DND-41 (cell line): ENCODE results near the gene DDX39A.
"Not testable (repeated sequence)": the region's sequence is repeated elsewhere in the genome, so short reads cannot be mapped to it uniquely, and the experiment has no call there.

ENCODE experiments used
- ATAC-seq: fragments of 200-7000 bp; cut with Tn5 transposase; 3 replicates; pipeline ENCODE4 v1.9.1; 2021; ENCODE audit warnings: low read depth; ENCODE audit not compliant: insufficient read depth
- DNase-seq: peaks from one replicate; pipeline ENCODE4 v3.0.0-alpha.2; 2020
- H2AFZ ChIP-seq: 2 replicates; pipeline ENCODE4 v1.6.0; 2012; ENCODE audit warnings: low read depth, low read length
- H3K27ac ChIP-seq: 2 replicates; pipeline ENCODE4 v1.5.1; 2012; ENCODE audit warnings: low read length, inconsistent platforms
- H3K27me3 ChIP-seq: fragments of 200-600 bp; sonication (generic); 2 replicates; pipeline ENCODE4 v1.6.0; 2012; ENCODE audit warnings: low read length, mild to moderate bottlenecking, inconsistent platforms; ENCODE audit not compliant: insufficient read depth, poor library complexity
- H3K36me3 ChIP-seq: 2 replicates; pipeline ENCODE4 v1.5.1; 2012; ENCODE audit warnings: low read length, inconsistent platforms; ENCODE audit not compliant: insufficient read depth
- H3K4me1 ChIP-seq: 2 replicates; pipeline ENCODE4 v1.5.1; 2012; ENCODE audit warnings: mild to moderate bottlenecking, low read length; ENCODE audit not compliant: insufficient read depth
- H3K4me2 ChIP-seq: 2 replicates; pipeline ENCODE4 v1.6.0; 2012; ENCODE audit warnings: mild to moderate bottlenecking, moderate library complexity, low read length, inconsistent platforms; ENCODE audit not compliant: insufficient read depth
- H3K4me3 ChIP-seq, 2 experiments: fragments of 200-600 bp in 1 of 2; shearing (Covaris generic) in 1 of 2; 2 replicates each; pipeline ENCODE4 v1.5.1; 2012 to 2016; ENCODE audit warnings: inconsistent platforms in 2 of 2, low read length in 2 of 2, mild to moderate bottlenecking in 2 of 2, low read depth in 1 of 2, moderate library complexity in 1 of 2
- H3K79me2 ChIP-seq: 2 replicates; pipeline ENCODE4 v1.6.0; 2012; ENCODE audit warnings: low read length, inconsistent platforms; ENCODE audit not compliant: insufficient read depth
- H3K9ac ChIP-seq: 2 replicates; pipeline ENCODE4 v1.6.0; 2012; ENCODE audit warnings: low read depth, mild to moderate bottlenecking, inconsistent platforms, low read length, moderate library complexity
- H3K9me3 ChIP-seq: 2 replicates; pipeline ENCODE4 v1.5.1; 2012; ENCODE audit warnings: low read length, moderate library complexity, mild to moderate bottlenecking, inconsistent platforms; ENCODE audit not compliant: insufficient read depth, severe bottlenecking
- H4K20me1 ChIP-seq: 2 replicates; pipeline ENCODE4 v1.6.0; 2012; ENCODE audit warnings: low read length; ENCODE audit not compliant: insufficient read depth
- EZH2 ChIP-seq: IDR thresholded peaks from 3 replicates; pipeline ENCODE4 v1.6.1; 2012; ENCODE audit warnings: borderline replicate concordance, low read depth, mild to moderate bottlenecking, moderate library complexity, low read length, inconsistent platforms; ENCODE audit not compliant: severe bottlenecking
- TF ChIP-seq, protein P1 (sequence below): IDR thresholded peaks from 2 replicates; pipeline ENCODE4 v1.5.1; 2012; ENCODE audit warnings: borderline replicate concordance, low read length, moderate library complexity, mild to moderate bottlenecking; ENCODE audit not compliant: poor library complexity, severe bottlenecking; ENCODE audit errors: extremely low read depth

Gene DDX39A

DNA sequence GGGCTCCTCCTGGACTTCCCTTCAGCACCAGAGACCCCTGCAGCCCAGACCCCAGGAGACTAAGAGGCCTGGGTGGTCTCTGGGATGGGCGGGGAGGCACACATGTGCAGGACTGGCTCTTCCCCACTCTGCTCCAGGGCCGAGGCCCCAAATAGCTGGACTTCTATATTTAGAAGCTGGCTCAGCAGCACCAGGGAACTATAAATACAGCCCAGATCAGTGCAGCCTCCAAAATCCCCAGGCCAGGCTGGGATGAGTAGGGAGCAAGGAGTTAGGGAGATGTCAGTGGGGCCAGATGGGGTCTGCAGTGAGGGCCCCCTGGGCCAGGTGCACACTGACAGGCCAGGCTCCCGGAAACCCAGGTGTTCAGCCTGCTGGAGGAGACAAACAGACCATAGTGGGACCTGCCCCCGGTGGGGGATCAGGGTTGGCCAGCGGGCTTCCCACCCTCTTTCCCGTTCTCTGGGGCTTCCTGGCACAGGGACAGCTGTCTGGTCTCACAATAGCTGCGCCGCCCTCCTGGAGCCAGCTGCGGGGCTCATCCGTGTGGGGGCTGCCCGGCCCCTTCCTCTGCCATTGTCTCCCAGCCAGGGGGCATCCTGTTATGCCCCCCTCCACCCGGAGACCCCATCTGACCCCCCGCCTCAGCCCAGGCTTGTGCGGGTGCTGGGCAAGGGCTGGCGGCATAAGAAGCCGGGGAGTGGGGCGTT, 43.4 kb downstream of the DDX39A start:
- Histone ChIP-seq H3K9me3 (no peaks in the 10 kb centered on the region), H3K27me3 (no peaks in the 10 kb centered on the region), H3K27ac (no peak overlapping the region), H3K36me3 (no peaks in the 10 kb centered on the region), H3K79me2 (no peaks in the 10 kb centered on the region), H3K9ac (no peak overlapping the region), H3K4me2 (no peak overlapping the region), H4K20me1 (no peaks in the 10 kb centered on the region), H3K4me3 (no peak overlapping the region), H2AFZ (0 out of 2 replicates have a peak overlapping the region, but pooled peaks have one; percentile 39), H3K4me1 (peaks cover 7% of the 10 kb centered on the region)
- TF ChIP-seq, protein P1, sequence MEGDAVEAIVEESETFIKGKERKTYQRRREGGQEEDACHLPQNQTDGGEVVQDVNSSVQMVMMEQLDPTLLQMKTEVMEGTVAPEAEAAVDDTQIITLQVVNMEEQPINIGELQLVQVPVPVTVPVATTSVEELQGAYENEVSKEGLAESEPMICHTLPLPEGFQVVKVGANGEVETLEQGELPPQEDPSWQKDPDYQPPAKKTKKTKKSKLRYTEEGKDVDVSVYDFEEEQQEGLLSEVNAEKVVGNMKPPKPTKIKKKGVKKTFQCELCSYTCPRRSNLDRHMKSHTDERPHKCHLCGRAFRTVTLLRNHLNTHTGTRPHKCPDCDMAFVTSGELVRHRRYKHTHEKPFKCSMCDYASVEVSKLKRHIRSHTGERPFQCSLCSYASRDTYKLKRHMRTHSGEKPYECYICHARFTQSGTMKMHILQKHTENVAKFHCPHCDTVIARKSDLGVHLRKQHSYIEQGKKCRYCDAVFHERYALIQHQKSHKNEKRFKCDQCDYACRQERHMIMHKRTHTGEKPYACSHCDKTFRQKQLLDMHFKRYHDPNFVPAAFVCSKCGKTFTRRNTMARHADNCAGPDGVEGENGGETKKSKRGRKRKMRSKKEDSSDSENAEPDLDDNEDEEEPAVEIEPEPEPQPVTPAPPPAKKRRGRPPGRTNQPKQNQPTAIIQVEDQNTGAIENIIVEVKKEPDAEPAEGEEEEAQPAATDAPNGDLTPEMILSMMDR = no peak
- TF ChIP-seq EZH2 = no peak
- peak; percentile 26 for ATAC-seq
- no peak for DNase-seq

DNA sequence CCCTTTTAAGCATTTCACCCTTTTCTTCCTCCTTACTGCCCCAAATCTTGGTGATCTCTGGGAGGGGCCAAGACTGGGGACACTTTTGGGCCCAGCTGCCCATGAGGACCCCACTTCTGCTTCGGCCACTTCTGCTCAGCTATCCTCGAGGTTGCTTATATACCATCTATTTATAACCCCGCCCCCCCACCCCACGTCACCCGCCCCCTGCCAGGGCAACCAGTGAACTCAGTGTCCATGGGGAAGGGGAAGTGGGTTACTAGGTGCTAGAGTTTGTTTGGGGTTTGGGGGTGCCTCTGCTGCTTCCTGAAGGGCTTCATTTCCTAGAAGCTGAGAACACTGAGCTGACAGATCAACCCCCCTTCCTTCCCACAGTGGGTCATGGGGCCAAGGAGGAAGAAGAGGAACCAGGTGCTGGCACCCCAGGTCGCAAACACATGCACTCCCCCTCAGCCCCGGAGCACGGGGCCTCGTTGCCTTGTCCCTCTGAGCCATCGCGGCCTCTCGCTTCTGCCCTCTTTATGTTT, 44.0 kb downstream of the DDX39A start:
- no peaks in the 10 kb centered on the region for H3K27me3 ChIP-seq
- H2AFZ ChIP-seq = peak overlapping the region; percentile 39; the same call in 1 of the 2 replicates
- no peaks in the 10 kb centered on the region for H3K79me2 ChIP-seq
- no peak for TF ChIP-seq EZH2
- TF ChIP-seq, protein P1 = no peak
- DNase-seq (peak; percentile 66), ATAC-seq (peak; percentile 78)
- no peak overlapping the region for H3K9ac ChIP-seq
- no peak overlapping the region for H3K27ac ChIP-seq
- no peak overlapping the region for H3K4me3 ChIP-seq
- H3K36me3 ChIP-seq = no peaks in the 10 kb centered on the region
- H4K20me1 ChIP-seq = no peaks in the 10 kb centered on the region
- H3K9me3 ChIP-seq = no peaks in the 10 kb centered on the region
- no peak overlapping the region for H3K4me2 ChIP-seq
- peaks cover 5% of the 10 kb centered on the region; the same call in 1 of the 2 replicates for H3K4me1 ChIP-seq

DNA sequence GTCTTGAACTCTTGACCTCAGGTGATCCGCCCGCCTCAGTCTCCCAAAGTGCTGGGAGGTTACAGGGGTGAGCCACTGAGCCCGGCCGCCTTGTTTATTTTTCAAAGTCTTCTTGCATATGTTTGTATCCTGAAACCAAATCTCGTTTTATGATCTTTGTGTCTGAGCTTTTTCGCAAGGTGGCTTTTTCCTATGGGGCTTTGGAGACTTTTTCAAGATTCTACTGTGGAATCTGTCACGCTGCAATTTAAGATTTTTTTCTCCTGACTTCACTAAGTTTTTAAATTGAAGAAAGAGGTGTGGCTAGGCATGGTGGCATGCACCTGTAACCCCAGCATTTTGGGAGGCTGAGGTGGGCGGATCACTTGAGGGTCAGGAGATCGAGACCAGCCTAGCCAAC, 44.8 kb downstream of the DDX39A start:
- H3K4me3 ChIP-seq, H3K27me3 ChIP-seq, H3K4me2 ChIP-seq, H3K9ac ChIP-seq, H3K27ac ChIP-seq, ATAC-seq, H3K79me2 ChIP-seq, H2AFZ ChIP-seq, H3K9me3 ChIP-seq, DNase-seq, H4K20me1 ChIP-seq, H3K36me3 ChIP-seq, H3K4me1 ChIP-seq: not testable (repeated sequence)

DNA sequence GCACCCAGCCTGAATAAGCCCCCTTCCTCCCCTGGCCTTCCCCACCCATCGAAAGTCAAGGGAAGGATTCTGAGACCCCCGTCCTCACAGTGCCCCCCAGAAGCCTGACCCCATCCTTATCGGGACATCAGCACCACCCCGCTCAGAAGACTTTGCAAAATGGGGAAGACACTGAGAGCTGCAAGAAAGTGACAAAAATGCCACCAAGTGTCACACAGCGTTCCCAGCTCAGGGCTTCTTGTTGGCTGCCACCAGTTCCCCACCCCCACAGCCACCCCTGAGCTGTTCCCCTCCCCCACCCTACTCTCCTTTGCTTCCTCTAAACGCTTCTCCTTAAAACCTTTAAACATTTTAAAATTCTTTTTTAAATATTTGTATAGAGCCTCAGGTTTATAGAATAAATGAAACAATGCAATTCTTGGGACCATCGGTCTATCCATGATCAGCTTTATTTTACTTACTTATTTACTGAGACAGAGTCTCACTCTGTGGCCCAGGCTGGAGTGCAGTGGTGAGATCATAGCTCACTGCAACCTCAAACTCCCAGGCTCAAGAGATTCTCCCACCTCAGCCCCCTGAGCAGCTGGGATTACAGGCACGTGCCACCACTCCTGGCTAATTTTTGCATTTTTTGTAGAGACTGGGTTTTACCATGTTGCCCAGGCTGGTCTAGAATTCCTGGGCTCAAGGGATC, 46.6 kb downstream of the DDX39A start:
- H3K9me3 ChIP-seq, H3K4me2 ChIP-seq, H3K9ac ChIP-seq, H2AFZ ChIP-seq, H3K4me3 ChIP-seq, H3K27me3 ChIP-seq, H3K79me2 ChIP-seq, H3K36me3 ChIP-seq, ATAC-seq, DNase-seq, H3K27ac ChIP-seq, H4K20me1 ChIP-seq: not testable (repeated sequence)
- peaks cover 22% of the 10 kb centered on the region for H3K4me1 ChIP-seq
